AG09309 (cell line): ENCODE data around the gene RBMS1.

Experiments used
- DNase-seq: peaks from one replicate; pipeline ENCODE4 v3.0.0-alpha.2; 2010; ENCODE audit warnings: low read depth
- H3K4me3 ChIP-seq: 2 replicates; pipeline ENCODE4 v1.5.1; 2011; ENCODE audit warnings: mild to moderate bottlenecking, low read depth, low read length, moderate library complexity; ENCODE audit not compliant: control insufficient read depth
- TF ChIP-seq, protein P1 (sequence below): IDR thresholded peaks from 2 replicates; pipeline ENCODE4 v1.5.1; 2011; ENCODE audit warnings: mild to moderate bottlenecking, low read depth, low read length, inconsistent platforms; ENCODE audit not compliant: insufficient read depth, control insufficient read depth; ENCODE audit errors: missing control alignments

The RBMS1 gene

DNA sequence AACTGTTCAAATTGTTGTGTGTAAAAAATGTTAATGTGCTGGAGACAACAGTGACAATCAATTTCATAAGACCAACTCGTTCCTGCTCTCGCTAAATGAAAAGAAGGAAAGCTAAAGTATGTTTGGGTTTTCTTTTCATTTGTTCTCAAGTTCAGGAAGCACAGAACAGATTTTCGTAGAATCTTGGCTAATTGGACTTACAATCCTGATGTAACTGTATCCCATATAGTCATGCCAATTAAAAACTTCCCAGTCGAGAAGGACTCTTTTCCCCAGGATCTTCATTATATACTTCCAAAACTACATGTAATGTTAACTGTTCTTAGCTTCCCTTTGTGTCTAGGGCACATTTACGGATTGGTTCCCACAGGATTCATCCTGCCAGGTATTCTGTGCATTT is 158.2 kb downstream of the RBMS1 start:
- TF ChIP-seq, protein P1, sequence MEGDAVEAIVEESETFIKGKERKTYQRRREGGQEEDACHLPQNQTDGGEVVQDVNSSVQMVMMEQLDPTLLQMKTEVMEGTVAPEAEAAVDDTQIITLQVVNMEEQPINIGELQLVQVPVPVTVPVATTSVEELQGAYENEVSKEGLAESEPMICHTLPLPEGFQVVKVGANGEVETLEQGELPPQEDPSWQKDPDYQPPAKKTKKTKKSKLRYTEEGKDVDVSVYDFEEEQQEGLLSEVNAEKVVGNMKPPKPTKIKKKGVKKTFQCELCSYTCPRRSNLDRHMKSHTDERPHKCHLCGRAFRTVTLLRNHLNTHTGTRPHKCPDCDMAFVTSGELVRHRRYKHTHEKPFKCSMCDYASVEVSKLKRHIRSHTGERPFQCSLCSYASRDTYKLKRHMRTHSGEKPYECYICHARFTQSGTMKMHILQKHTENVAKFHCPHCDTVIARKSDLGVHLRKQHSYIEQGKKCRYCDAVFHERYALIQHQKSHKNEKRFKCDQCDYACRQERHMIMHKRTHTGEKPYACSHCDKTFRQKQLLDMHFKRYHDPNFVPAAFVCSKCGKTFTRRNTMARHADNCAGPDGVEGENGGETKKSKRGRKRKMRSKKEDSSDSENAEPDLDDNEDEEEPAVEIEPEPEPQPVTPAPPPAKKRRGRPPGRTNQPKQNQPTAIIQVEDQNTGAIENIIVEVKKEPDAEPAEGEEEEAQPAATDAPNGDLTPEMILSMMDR, result no peak
- DNase-seq, result no peak
- no peak overlapping the region for H3K4me3 ChIP-seq

DNA sequence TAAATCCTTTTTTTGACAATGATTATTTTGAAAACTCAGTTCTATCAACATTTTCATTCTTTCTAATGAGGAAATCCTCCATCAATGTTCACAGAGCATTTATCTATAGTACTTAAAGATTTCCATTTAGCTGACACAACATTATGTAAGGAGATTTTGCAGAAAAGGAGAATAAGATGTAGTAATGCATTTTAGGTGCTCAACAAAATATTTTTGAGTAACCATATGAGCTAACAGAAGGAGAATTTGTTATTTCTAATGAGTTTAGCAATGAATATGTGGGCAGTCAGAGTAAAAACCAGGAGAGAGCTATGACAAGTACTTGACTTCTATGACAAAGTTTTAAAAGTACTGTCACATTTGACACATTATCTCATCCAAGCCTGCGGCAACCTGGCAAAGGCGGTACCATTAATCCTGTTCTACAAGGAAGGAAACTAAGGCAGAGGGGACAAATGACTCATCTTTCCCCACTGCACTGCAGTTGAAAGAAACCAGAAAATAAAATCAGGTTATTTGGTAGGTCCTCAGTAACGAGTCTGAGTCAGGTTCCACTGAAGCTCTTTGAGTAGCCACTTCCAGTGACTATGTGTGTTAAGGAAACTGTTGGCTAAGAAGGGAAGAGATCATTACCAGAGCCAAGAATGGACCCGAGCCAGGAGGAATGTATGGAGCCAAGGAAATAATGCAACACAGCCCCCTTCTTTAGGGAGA is 159.4 kb downstream of the RBMS1 start:
- TF ChIP-seq, protein P1, result no peak
- no peak for DNase-seq

DNA sequence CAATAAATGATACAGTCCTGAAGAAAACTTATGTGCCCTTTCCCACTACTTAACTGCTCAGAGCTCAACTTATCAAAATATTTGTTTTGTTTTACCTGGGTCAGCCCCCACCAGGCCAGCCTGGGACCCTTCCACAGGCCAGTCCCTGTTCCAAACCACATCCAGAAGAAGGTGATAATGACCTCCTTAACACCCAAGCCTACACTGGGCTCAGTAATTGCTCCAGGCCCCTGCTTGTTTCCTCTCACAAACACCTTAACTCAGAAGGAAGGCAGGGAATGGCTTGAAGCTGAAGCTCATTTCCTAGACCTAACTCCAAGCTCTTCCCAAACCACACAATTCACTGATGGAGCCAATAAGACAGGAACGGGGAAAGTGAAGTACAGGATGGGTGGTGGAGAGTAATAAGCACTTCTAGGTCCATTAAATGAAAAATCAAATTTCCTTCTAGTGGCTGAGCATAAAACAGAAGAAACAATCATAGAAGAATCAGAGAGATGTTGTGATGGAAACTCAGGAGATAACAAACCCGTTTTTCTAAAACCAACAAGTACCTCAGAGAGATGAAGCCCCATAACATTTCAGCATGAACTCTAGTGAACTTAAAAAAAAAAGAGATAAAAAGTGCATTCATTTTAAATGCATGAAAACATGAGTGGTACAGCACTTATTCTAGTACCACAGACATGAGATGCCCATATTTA is 160.1 kb downstream of the RBMS1 start:
- TF ChIP-seq, protein P1, result no peak
- H3K4me3 ChIP-seq, result no peak overlapping the region
- no peak for DNase-seq

More for the DNA sequence above, 159.4 kb downstream of the RBMS1 start:
- no peak overlapping the region for H3K4me3 ChIP-seq

DNA sequence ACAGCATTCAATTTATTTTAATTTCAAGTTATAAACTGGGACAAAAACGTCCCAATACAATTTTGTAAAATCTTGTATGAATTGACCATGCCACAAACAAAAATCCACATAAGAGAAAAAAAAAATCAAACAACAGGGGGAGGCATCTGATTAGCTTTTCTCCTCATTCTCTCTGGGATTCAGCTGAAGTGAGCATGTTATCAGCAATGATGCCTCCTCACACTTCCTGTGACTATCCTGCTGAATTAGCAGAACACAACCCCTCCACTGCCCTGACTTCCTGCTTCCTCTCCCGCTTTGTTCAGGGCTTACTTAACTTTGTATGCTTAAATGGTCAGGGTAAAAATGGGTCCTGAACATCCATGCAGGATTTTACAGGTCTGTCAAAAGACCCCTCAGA is 161.3 kb downstream of the RBMS1 start:
- H3K4me3 ChIP-seq, result no peak overlapping the region
- TF ChIP-seq, protein P1, result no peak
- DNase-seq, result no peak

DNA sequence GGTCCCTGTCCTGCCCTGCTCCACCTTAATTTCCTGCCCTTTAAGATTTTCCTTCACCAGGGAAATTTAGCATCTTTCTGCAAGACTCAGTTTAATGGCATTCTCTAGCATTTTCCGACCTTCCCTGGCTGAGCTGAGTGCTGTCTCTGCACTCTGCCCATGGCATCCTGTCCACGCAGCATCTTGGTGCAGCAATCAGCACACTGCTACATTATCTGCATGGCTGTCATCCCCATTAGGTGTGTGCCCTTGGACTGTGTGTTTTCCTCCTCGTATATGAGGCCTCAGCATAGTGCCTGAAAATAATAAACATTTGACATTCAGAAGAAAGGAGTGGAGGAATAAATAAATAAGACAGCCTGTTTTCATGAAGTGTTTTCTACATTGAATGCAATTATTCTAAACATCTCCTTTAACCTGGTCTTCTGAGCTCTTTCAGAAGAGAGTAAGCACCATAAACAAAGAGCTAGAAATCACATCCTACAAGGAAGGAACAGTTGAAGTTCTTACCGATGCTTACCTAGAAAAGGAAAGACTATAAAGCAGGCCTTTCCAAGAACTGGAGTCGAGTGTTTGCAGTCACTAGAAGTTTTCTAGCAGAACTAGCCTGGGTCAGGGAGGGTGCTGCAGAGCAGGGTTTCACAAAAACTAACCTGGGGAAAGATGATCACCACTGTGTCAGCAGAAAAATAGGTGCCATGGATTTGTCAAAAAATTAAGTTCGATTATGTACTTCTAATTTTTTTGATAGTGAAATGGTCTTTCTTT is 162.2 kb downstream of the RBMS1 start:
- DNase-seq, result no peak
- no peak overlapping the region for H3K4me3 ChIP-seq
- TF ChIP-seq, protein P1, result no peak

DNA sequence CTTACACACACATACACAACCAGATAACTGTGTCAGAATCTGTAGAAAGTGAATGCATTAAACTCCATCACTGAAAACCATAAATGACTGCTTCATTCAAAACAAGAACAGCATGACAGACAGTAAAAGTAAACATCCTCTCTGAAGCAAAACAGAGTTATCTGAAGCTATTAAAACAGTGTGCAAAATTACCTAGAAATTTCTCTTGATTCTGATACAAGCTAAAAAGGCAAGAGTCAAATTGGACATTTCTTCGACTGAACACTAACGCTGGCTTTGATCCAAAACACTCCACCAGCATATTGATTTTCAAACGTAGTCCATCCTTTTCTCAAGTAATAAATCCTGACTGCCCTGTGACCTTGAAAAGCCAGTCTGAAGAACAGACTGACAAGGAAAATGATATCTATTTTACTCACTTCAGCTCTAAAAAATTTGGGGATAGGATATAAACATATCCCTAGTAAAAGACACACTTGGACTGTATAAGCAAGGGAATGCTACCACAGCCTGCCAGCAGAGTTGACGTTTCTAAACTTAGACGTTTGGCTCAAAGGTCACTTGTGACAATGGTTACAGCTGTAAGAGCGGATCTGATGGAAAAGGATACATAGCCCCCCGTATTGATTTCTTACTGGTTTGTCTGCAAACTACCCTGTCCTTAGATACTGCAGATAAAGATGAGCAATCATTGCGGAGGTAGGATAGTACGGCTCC is 164.6 kb downstream of the RBMS1 start:
- no peak for DNase-seq
- TF ChIP-seq, protein P1, result no peak
- H3K4me3 ChIP-seq, result no peak overlapping the region
